ENCODE data around the gene TMPRSS6. TPM values are rescaled to one million over a fixed set of nuclear protein-coding genes. Genes with fewer than 3 reads are reported as not detected.

The TMPRSS6 gene
- polyA plus RNA-seq, 3 donors = not detected

DNA sequence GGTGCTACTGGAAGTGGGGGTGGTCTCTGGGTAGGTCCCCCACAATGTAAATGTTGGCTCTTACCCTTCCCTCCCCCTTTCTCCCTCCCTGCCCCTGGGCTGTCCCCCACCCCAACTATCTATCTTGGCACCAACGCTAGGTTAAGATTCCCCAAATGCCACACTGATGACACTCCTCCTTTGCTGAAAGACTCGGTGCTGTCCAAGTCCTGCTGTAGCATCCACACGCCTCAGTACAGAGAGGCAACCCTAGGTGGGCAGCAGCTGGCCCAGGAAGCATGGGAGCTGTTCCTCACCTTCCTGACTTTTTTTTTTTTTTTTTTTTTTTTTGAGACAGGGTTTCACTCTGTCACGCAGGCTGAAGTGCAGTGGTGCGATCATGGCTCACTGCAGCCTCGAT lies 61.4 kb downstream of the TMPRSS6 start:
- peak overlapping the region in 1 of 7 donors; percentile 74 for H3K27ac Mint-ChIP-seq
- no peak overlapping the region for H3K4me2 ChIP-seq (replicated peaks; ENCODE audit: extremely low read depth, low read length, poor library complexity, severe bottlenecking)
- peaks cover under 1 to 2% of the 10 kb centered on the region in 2 donors for H3K36me3 Mint-ChIP-seq
- H4K20me1 ChIP-seq (ENCODE audit: insufficient read depth, low read length) = peaks cover 4% of the 10 kb centered on the region
- H3K9ac ChIP-seq (ENCODE audit: insufficient read depth, low read length, poor library complexity, severe bottlenecking) = no peak overlapping the region
- no peak overlapping the region for H3K4me3 ChIP-seq (replicated peaks in 1 of 3; ENCODE audit: low read depth in 2 of 3, low read length in 3 of 3)
- peaks cover 44% of the 10 kb centered on the region for H3K4me1 Mint-ChIP-seq
- no peak overlapping the region for H3K4me3 Mint-ChIP-seq
- H3K79me2 ChIP-seq (ENCODE audit: insufficient read depth, low read length) = no peaks in the 10 kb centered on the region
- H3K4me1 ChIP-seq (ENCODE audit: control insufficient read depth in 1 of 2, insufficient read depth in 2 of 2, low read length in 2 of 2) = peaks cover 47 to 59% of the 10 kb centered on the region in 2 donors
- H3K27me3 ChIP-seq (ENCODE audit: control insufficient read depth in 2 of 2, insufficient read depth in 2 of 2, low read length in 2 of 2) = no peaks in the 10 kb centered on the region
- intact Hi-C loops (cut with micrococcal nuclease) = no loop called here
- no peaks in the 10 kb centered on the region for H3K36me3 ChIP-seq (replicated peaks in 1 of 2; ENCODE audit: control insufficient read depth in 1 of 2, insufficient read depth in 2 of 2, low read length in 2 of 2)
- WGBS (ENCODE audit: insufficient coverage) = 100% methylated on average over 2 of the region's 6 CpGs
- no peaks in the 10 kb centered on the region for H3K9me3 ChIP-seq (replicated peaks in 1 of 2; ENCODE audit: control insufficient read depth in 1 of 2, insufficient read depth in 1 of 2, low read length in 2 of 2)
- H3K27me3 Mint-ChIP-seq (ENCODE audit: low read depth in 3 of 3) = peaks cover 0 to 11% (median 2%) of the 10 kb centered on the region in 3 donors
- no peak for DNase-seq
- H3K9me3 Mint-ChIP-seq = no peaks in the 10 kb centered on the region
- H2AFZ ChIP-seq (ENCODE audit: insufficient read depth, low read depth, low read length, poor library complexity, severe bottlenecking) = no peak overlapping the region
- TF ChIP-seq, protein P1, sequence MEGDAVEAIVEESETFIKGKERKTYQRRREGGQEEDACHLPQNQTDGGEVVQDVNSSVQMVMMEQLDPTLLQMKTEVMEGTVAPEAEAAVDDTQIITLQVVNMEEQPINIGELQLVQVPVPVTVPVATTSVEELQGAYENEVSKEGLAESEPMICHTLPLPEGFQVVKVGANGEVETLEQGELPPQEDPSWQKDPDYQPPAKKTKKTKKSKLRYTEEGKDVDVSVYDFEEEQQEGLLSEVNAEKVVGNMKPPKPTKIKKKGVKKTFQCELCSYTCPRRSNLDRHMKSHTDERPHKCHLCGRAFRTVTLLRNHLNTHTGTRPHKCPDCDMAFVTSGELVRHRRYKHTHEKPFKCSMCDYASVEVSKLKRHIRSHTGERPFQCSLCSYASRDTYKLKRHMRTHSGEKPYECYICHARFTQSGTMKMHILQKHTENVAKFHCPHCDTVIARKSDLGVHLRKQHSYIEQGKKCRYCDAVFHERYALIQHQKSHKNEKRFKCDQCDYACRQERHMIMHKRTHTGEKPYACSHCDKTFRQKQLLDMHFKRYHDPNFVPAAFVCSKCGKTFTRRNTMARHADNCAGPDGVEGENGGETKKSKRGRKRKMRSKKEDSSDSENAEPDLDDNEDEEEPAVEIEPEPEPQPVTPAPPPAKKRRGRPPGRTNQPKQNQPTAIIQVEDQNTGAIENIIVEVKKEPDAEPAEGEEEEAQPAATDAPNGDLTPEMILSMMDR (IDR thresholded peaks at IDR 0.05) = no peak
- H3K27ac ChIP-seq (ENCODE audit: low read depth in 1 of 2, low read length in 2 of 2) = no peak overlapping the region

DNA sequence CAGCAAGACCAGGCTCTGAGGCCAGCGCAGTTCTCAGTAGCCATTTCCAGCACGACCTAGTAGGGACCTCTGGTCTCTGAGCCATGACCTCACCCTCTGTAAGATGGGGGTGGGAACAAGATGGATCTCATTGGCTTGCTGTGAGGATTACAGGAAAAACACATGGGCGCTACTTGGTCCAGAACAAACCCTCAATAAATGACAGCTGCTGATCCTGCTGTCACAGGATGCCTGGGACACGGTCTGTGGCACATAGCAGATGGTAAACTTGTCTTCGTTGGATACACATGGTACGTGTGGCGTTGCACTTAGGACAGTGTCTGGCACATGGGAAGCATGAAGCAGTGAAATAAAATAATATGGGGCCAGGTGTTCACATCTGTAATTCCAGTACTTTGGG lies 62.5 kb downstream of the TMPRSS6 start:
- H3K36me3 Mint-ChIP-seq = no peaks in the 10 kb centered on the region
- no peak overlapping the region for H3K4me3 Mint-ChIP-seq
- TF ChIP-seq, protein P1 (IDR thresholded peaks at IDR 0.05) = no peak
- H3K9me3 Mint-ChIP-seq = no peaks in the 10 kb centered on the region
- WGBS (ENCODE audit: insufficient coverage) = 95% methylated on average over 6 of the region's 7 CpGs
- no peaks in the 10 kb centered on the region for H3K79me2 ChIP-seq (ENCODE audit: insufficient read depth, low read length)
- no peaks in the 10 kb centered on the region for H3K27me3 ChIP-seq (ENCODE audit: control insufficient read depth in 2 of 2, insufficient read depth in 2 of 2, low read length in 2 of 2)
- no peak overlapping the region for H3K9ac ChIP-seq (ENCODE audit: insufficient read depth, low read length, poor library complexity, severe bottlenecking)
- H2AFZ ChIP-seq (ENCODE audit: insufficient read depth, low read depth, low read length, poor library complexity, severe bottlenecking) = no peak overlapping the region
- H3K36me3 ChIP-seq (replicated peaks in 1 of 2; ENCODE audit: control insufficient read depth in 1 of 2, insufficient read depth in 2 of 2, low read length in 2 of 2) = no peaks in the 10 kb centered on the region
- H3K4me2 ChIP-seq (replicated peaks; ENCODE audit: extremely low read depth, low read length, poor library complexity, severe bottlenecking) = no peak overlapping the region
- no peak for DNase-seq
- H3K9me3 ChIP-seq (replicated peaks in 1 of 2; ENCODE audit: control insufficient read depth in 1 of 2, insufficient read depth in 1 of 2, low read length in 2 of 2) = no peaks in the 10 kb centered on the region
- intact Hi-C loops (cut with micrococcal nuclease) = no loop called here
- peaks cover 0 to 5% (median 1%) of the 10 kb centered on the region in 3 donors for H3K27me3 Mint-ChIP-seq (ENCODE audit: low read depth in 3 of 3)
- H3K4me1 Mint-ChIP-seq = peaks cover 33% of the 10 kb centered on the region
- no peak overlapping the region for H3K27ac Mint-ChIP-seq
- no peak overlapping the region for H3K27ac ChIP-seq (ENCODE audit: low read depth in 1 of 2, low read length in 2 of 2)
- peaks cover 39 to 47% of the 10 kb centered on the region in 2 donors for H3K4me1 ChIP-seq (ENCODE audit: control insufficient read depth in 1 of 2, insufficient read depth in 2 of 2, low read length in 2 of 2)
- H4K20me1 ChIP-seq (ENCODE audit: insufficient read depth, low read length) = no peaks in the 10 kb centered on the region
- H3K4me3 ChIP-seq (replicated peaks in 1 of 3; ENCODE audit: low read depth in 2 of 3, low read length in 3 of 3) = no peak overlapping the region

All from CD14-positive monocyte (primary cell).